Stimulated activated CD8-positive, alpha-beta memory T cell treated with anti-CD3 and anti-CD28 coated beads, Interleukin-15, amount 100 ng/mL, for 1 hour (primary cell): ENCODE results near the gene GARRE1.
"Not testable (repeated sequence)": the region's sequence is repeated elsewhere in the genome, so short reads cannot be mapped to it uniquely, and the experiment has no call there.

Source experiments
- DNase-seq: peaks from one replicate; pipeline ENCODE4 v3.0.0-alpha.2; 2020; ENCODE audit warnings: low read depth

Gene GARRE1

DNA sequence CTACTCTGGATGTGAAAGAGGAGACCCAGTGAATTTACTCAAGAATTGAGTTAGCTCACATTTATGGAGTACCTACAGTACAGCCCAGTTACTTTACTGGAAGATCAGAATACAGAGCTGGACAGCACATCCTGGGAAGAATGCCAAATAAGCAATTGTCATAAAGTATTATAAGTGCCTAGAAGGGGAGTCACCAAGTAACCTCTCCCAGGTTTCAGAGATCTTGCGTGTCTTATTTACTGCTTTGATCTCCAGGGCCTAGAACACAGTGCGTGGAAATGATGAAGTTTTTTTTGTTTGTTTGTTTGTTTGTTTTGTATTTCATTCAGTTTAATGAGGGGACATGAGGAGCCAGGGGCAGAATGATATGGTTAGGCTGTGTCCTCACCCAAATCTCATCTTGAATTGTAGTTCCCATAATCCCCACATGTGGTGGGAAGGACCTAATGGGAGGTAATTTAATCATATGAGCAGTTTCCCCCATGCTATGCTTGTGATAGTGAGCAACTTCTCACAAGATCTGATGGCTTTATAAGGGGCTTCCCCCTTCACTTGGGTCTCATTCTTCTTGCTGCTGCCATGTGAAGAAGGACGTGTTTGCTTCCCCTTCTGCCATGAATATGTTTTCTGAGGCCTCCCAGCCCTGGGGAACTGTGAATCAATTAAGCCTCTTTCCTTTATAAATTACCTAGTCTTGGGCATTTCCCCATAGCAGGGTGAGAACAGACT lies 5.2 kb downstream of the GARRE1 start:
- no peak for DNase-seq

DNA sequence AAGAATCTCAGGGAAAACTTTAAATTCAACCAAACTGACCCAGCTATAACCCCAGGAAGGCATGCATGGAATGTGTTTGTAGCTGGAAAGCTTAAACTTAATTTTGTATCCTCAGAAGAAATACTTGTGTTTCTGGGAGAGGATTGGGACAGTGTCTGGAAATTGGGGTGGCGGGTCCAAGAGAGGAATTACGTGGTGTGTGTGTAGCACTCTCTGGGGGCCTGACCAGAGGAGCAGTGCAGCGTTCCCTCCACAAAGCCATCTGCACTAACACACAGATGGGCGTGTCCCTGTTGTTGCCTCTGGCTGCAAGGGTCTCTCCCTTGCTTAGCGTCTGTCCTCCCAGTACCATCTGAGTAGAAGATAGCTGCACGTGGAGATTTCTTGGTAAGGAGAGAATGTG lies 6.4 kb downstream of the GARRE1 start:
- no peak for DNase-seq

DNA sequence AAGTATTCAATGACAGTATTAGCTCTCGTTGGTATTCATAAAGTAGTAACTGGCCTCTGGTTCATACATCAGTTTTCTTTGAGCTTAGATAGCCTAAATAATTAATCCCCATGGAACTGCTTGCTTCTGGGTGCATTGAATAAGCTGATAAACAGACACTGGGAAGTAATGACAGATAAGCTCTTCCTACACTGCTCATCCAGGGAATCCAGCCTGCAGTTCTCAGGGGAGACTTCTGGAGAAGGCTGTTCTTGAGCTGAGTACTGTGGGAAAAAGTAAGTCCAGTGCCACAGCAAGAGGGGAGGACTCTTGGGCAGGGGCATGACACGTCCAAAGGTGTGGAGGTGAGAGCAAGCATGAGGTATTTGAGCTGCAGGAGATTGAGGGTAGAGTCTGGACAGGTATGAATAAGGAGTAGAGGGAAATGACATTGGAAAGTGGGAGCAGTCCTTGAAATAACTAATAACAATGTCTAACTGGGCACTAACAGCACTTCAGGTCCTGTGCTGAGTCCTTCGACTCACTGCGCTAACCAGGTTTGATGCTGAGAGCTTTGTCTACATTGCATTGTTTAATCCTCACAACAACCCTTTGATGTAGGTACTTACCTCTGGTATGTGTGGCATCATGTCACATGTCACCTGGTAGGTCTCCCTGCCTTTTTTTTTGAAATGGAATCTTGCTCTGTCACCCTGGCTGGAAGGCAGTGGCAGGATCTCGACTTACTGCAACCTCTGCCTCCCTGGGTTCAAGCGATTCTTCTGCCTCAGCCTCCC lies 7.2 kb downstream of the GARRE1 start:
- no peak for DNase-seq

DNA sequence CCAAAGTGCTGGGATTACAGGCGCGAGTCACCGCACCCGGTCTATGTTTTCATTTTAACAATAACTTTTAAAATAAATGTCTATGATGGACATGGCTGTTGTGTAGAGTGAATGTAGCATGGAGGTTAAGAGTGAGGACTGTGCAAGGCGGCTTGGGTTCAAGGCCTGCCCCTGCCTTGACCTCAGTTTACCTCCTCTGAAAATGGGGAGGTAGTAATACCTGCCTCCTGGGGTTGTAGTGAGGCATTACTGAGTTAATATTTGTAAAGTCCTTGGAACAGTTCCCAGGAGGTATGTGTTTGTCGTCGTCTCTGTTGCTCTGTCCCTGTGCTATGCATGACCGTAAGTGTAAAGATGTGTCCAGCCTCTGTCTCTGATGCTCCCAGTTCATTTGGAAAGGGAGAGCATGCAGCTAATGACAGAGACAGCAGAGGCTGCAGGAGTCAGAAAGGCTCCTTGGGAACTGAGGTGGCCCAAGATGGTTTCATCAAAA lies 9.4 kb downstream of the GARRE1 start:
- no peak for DNase-seq

DNA sequence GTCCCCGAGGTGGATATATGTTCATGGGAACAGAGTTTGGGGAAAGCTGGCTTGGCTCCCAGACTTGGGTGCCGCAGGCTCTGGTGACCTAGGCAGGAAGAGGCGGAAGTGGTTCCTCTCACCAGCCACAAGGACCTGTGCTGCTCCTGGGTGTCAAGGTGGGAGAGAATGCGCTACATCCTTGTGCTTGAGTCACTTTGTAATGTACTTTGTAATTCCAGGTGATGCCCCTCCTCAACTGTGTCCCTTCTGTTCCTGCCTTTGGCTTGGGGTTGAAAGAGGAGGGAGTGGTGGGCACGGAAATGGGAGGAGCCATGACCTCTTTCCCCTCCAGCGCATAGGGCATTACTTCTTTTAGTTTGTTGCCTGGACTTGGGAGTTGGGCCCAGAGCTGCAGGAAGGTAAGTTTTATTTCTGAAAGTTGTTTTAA lies 10.9 kb downstream of the GARRE1 start:
- DNase-seq, result no peak

GRCh38 chr19:34269081-34269480 lies 14.7 kb downstream of the GARRE1 start:
- DNase-seq, result no peak

DNA sequence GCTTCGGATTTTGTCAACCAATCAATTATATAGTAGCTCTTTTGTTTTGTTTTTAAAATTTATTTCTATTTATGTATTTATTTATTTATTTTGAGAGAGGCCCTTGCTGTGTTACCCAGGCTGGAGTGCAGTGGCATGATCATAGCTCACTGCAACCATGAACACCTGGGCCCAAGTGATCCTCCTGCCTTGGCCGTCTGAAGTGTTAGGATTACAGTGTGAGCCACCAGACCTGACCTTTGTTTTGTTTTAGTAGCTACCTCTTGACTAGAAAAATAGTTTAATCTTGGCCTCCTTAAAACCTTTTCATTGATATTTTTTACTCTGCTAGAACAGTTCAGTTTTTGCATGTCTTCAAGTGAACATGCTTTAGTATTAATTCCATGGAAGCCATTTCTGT lies 15.1 kb downstream of the GARRE1 start:
- no peak for DNase-seq

DNA sequence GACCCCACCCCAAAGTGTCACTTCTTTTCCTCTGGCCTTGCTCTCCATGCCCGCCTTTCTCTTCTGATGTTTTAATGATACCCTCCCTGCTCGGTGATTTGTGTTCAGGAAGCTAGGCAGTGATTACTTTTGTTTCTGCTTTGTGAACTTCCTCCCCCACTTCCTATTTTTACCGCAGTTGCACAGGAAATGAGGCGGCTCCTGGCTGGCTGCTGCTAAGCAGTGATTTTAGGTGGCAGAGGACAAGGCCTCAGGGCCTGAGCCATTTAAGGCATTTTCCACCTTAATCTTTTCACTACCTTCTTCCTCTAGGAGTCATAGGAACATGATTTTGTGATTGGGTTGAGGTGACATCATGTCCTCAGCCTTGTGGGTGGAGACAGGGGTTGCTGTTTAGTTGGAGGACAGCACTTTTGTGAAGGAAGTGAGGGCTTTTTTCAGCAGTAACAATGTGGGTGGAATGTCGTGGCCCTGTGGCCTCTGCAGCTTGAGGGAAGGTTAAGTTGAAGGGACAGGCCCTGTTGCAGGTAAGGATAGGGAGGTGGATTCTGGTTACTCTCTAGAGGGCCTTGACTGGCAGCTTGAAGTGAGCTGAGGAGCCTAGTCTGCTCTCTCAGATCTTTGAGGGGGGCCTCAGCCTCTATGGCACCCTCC lies 15.7 kb downstream of the GARRE1 start:
- DNase-seq, result peak; percentile 44

DNA sequence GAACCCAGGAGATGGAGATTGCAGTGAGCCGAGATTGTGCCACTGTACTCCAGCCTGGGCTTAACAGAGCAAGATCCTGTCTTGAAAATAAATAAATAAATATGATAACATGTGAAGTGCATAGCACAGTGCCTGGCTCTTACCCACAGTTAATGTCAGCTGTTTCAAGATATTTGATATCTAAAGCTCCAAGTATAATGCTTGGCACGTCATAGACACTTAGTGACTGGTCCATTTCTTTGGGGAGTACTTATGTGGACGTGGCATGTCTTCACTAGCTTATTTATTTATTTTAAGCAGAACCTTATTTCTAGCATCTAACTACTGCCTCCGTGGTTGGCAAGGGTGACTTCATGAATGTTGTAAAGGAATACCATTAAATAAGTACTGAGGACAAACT lies 18.8 kb downstream of the GARRE1 start:
- DNase-seq, result no peak

GRCh38 chr19:34274284-34274826 lies 20.0 kb downstream of the GARRE1 start:
- no peak for DNase-seq

DNA sequence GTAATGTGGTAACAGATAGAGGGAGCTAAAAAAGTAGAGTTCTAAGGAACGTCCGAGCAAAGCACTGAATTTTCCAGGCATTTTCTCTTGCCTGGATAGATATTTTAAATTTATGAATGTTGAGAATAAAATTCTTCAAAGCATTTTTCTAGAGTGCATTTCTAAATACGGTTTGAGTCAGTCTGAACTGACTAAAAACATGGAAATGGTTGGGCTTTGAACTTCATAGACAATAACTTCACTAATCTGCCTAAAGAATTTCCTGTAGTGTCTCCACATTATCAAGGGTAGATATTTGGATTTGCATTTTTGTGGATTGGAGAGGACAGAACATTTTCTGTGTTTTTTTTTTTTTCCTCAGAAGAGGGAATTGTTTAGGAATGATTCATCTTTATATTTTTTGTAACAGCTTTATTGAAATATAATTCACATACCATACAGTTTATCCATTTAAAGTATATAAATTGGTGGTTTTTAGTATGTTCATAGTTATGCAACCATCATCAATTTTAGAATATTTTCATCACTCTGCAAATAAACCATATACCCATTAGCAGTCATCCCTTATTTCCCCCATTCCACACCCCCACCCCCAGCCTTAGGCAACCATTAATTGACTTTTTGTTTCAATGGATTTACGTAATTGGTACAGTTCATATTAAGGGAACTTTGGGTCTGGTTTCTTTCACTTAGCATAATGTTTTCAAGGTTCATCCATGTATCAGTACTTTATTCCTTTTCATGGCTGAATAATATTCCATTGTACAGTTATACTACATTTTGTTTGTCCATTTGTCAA lies 20.7 kb downstream of the GARRE1 start:
- no peak for DNase-seq

DNA sequence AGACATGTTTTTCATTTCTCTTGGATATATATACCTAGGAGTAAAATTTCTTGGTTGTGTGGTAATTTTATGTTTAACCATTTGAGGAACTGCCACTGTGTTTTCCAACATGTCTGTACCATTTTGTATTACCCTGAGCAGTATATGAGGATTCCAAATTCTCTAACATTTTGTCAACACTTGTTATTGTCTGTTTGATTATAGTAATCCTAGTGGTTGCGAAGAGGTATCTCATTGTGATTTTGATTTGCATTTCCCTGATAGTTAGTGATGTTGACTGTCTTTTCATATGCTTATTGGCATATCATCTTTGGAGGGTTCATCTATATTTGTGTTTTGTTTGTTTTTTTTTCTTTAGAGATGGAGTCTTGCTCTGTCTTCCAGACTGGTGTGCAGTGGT lies 21.4 kb downstream of the GARRE1 start:
- DNase-seq, result no peak

DNA sequence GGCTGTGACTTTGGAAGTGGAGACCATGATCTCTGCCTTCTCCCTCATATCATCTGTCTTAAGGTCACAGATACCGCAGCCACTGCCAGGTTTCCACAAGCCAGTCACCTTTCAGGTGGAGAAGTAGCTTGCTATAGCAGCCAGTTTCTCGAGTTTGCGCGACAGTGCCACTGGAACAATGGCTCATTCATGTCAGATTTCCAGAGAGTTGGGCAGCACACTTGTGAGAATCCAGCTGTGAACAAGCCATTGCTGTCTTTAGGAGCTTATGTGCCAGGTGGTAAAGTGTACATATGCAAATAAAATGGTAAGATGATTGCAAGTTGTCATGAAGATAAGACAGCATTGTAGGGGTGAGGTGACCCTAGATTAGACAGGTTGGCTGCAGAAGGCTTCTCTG lies 22.3 kb downstream of the GARRE1 start:
- no peak for DNase-seq

- DNase-seq, result no peak
Measured at GRCh38 chr19:34277244-34277643, 22.9 kb downstream of the GARRE1 start.

DNA sequence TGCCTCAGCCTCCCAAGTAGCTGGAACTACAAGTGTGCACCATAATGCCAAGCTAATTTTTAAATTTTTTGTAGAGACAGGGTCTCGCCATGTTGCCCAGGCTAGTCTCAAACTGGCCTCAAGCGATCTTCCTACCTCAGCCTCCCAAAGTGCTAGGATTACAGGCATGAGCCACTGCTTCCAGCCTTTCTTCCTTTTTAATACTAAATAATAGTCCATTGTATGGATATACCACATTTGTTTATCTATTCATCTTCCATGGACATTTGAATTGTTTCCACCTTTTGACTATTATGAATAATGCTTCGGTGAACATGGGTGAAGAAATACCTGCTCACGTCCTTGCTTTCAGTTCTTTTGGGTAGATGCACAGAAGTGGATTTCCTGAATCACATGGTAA lies 24.4 kb downstream of the GARRE1 start:
- no peak for DNase-seq

- DNase-seq, result not testable (repeated sequence)
Measured at GRCh38 chr19:34281444-34281843, 27.1 kb downstream of the GARRE1 start.

DNA sequence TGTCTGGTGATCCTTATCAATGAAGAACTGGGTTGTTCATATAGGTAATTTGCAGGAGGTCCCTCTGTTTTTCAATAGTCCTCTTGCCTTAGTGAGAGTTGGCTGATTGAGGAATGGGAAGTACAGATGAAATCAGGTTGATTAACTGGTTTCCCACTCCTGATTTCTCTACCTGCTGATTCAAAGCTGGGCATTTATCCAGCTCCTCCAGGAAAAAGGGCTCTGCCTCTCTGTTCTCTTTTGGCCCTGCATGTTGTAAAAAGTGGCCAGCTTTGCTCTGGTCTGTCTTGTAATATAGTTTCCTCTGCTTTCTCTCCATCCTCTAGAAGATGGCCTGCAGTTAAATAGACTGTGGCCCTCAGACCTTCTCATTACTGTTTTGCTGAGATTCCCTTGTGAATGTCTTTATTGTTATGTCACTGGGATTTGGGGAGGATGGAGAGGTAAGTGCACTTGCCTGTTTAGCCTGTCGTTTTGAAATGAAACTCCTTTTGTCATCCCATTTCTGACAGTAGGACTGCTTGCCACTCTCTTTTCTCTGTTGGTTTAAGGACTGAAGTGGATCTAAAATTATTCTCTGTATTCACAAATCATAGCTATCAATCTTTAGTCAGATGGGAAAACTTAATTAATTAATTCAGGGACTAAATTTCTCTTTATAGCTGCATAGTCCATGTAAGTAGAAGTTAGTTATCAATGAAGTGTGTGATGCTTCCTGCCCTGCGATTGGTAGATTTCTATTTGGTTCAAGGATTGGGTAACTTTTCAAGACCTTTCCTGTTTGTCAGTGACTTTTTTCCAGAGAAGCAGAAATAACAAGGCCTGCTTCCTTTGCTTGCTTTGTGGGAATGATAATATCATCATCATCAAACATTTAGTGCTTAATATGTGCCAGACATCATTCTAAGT lies 28.5 kb downstream of the GARRE1 start:
- DNase-seq, result no peak

GRCh38 chr19:34284505-34284904 lies 30.2 kb downstream of the GARRE1 start:
- no peak for DNase-seq

- no peak for DNase-seq
Measured at GRCh38 chr19:34287662-34288140, 33.3 kb downstream of the GARRE1 start.

- no peak for DNase-seq
Measured at GRCh38 chr19:34288381-34288780, 34.0 kb downstream of the GARRE1 start.

DNA sequence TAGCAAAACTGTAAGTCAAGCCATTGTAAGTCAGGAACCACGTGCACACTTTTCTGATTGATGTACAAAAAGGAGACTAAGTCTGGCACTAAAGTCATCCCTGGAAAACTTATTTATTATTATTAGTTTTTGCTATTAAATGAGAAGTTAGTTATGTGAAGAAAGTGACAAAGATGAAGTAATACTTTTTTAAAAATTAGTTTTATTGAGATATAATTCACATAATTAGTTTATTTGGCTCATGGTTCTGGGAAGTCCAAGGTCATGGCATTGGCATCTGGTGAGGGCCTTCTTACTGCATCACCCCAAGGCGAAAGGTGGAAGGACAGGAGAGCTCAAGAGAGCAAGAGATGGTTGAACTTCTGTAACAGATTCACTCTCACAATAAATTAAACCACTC lies 36.9 kb downstream of the GARRE1 start:
- no peak for DNase-seq
